HepG2 (cell line): ENCODE measurements around the gene KDM3B. TPM values are rescaled to one million over a fixed set of nuclear protein-coding genes. Genes with fewer than 3 reads are reported as not detected.

Experiments used
- ATF6 ChIP-seq: sonication (generic); formaldehyde crosslinking; conservative IDR thresholded peaks from 2 replicates; pipeline ENCODE4 v1.4.0; 2020; ENCODE audit warnings: missing genetic modification reagents
- ATM ChIP-seq: fragments of 450-650 bp; IDR thresholded peaks from 2 replicates; pipeline ENCODE4 v1.7.1; 2017; ENCODE audit warnings: mild to moderate bottlenecking, borderline replicate concordance
- ATRX ChIP-seq: sonication (generic); formaldehyde crosslinking; IDR thresholded peaks from 2 replicates; pipeline ENCODE4 v1.4.0; 2020; ENCODE audit warnings: missing genetic modification reagents, borderline replicate concordance
- ESRRA ChIP-seq: sonication (generic); formaldehyde crosslinking; IDR thresholded peaks from 2 replicates; pipeline ENCODE4 v1.5.1; 2020; ENCODE audit warnings: mild to moderate bottlenecking, low read depth, missing genetic modification reagents
- GLMP ChIP-seq: sonication (generic); formaldehyde crosslinking; IDR thresholded peaks from 2 replicates; pipeline ENCODE4 v1.9.0; 2021; ENCODE audit warnings: missing genetic modification reagents, mild to moderate bottlenecking, borderline replicate concordance
- HNF1A ChIP-seq, 2 experiments: sonication (generic) in 1 of 2; formaldehyde crosslinking in 1 of 2; IDR thresholded peaks; 2 replicates each; pipeline versions ENCODE4 v1.4.0 to v1.6.1; 2016 to 2020; ENCODE audit warnings: borderline replicate concordance in 1 of 2, low read depth in 1 of 2, mild to moderate bottlenecking in 1 of 2, missing genetic modification reagents in 1 of 2
- JDP2 ChIP-seq: sonication (generic); formaldehyde crosslinking; IDR thresholded peaks from 2 replicates; pipeline ENCODE4 v1.8.1; 2022; ENCODE audit warnings: missing genetic modification reagents, borderline replicate concordance
- MBD4 ChIP-seq: IDR thresholded peaks from 2 replicates; pipeline ENCODE4 v1.6.1; 2012; ENCODE audit warnings: low read length, inconsistent platforms, borderline replicate concordance
- PCBP1 ChIP-seq: fragments of 200-400 bp; formaldehyde crosslinking; IDR thresholded peaks from 2 replicates; pipeline ENCODE4 v1.6.1; 2017; ENCODE audit warnings: mild to moderate bottlenecking, low read depth, low read length, borderline replicate concordance
- SNAPC5 ChIP-seq: sonication (generic); formaldehyde crosslinking; IDR thresholded peaks from 2 replicates; pipeline ENCODE4 v1.8.1; 2023; ENCODE audit warnings: mild to moderate bottlenecking, missing genetic modification reagents, borderline replicate concordance
- THAP8 ChIP-seq: sonication (generic); formaldehyde crosslinking; IDR thresholded peaks from 2 replicates; pipeline ENCODE4 v1.5.1; 2020; ENCODE audit warnings: missing genetic modification reagents, mild to moderate bottlenecking, borderline replicate concordance
- ZBTB3 ChIP-seq: sonication (generic); formaldehyde crosslinking; IDR thresholded peaks from 2 replicates; pipeline ENCODE4 v1.4.0; 2020; ENCODE audit warnings: low read depth, mild to moderate bottlenecking, moderate library complexity, missing genetic modification reagents, borderline replicate concordance
- ZNF18 ChIP-seq: sonication (generic); formaldehyde crosslinking; IDR thresholded peaks from 2 replicates; pipeline ENCODE4 v1.8.0; 2022; ENCODE audit warnings: mild to moderate bottlenecking, missing genetic modification reagents; ENCODE audit not compliant: insufficient replicate concordance
- ZNF598 ChIP-seq: sonication (generic); formaldehyde crosslinking; IDR thresholded peaks from 2 replicates; pipeline ENCODE4 v1.5.1; 2020; ENCODE audit warnings: mild to moderate bottlenecking, missing genetic modification reagents, borderline replicate concordance
- ZNF790 ChIP-seq: sonication (generic); formaldehyde crosslinking; IDR thresholded peaks from 2 replicates; pipeline ENCODE4 v1.8.0; 2022; ENCODE audit warnings: missing genetic modification reagents, mild to moderate bottlenecking, borderline replicate concordance
- polyA plus RNA-seq, 8 experiments: library from polyadenylated mRNA; depleted of rRNA in 3 of 8; stranded (reverse) in 7 of 8; unstranded in 1 of 8; fragments of >200 nt; fragmentation: Illumina TruSeq in 4 of 8; extraction: Trizol in 4 of 8; gene quantifications; 2 replicates each; pipeline versions ENCODE4 v1.2.1 to v1.2.3, GENCODE V29; 2011 to 2016; ENCODE audit warnings: low read depth in 4 of 8, missing spikeins in 1 of 8, mixed read lengths in 1 of 8; ENCODE audit not compliant: insufficient read depth in 1 of 8
- total RNA-seq, 5 experiments: library from RNA; depleted of rRNA; stranded (reverse); fragments of >200 nt; fragmentation: Illumina TruSeq; extraction: Trizol; gene quantifications; 2 replicates each; pipeline ENCODE4 v1.2.3, GENCODE V29; 2016; ENCODE audit warnings: low read depth in 1 of 5

Gene KDM3B
- total and polyA plus RNA-seq, 2 of the 13 experiments (the other 11 are each of a cell fraction or from before 2014, with no cell fraction given) = 19.7 to 34.3 TPM

- TF ChIP-seq THAP8 (CRISPR knock-in tag) (no peak), JDP2 (CRISPR knock-in tag) (no peak), ATRX (CRISPR knock-in tag) (no peak), HNF1A (IDR thresholded peaks at IDR 0.05; ENCODE audit: low read depth) (no peak), HNF1A (CRISPR knock-in tag; IDR thresholded peaks at IDR 0.05; ENCODE audit: borderline replicate concordance) (peak; percentile 57; the same call in 1 of the 2 replicates), ZBTB3 (CRISPR knock-in tag) (0 out of 2 replicates have a peak, but pooled peaks have one; percentile 29), ATF6 (no peak), ATM (no peak), SNAPC5 (CRISPR knock-in tag) (0 out of 2 replicates have a peak, but pooled peaks have one; percentile 14), ESRRA (no peak), ZNF790 (CRISPR knock-in tag) (no peak), ZNF598 (CRISPR knock-in tag) (no peak), MBD4 (no peak), PCBP1 (no peak), GLMP (CRISPR knock-in tag) (no peak), ZNF18 (CRISPR knock-in tag) (no peak)
Observed at GRCh38 chr5:138331449-138332368, 20.8 kb upstream of the KDM3B start, which contains the start of gene CDC25C (continued).
